Keratinocyte (primary cell): ENCODE measurements around the gene RABGEF1. TPM values are rescaled to one million over a fixed set of nuclear protein-coding genes. Genes with fewer than 3 reads are reported as not detected.
"Not testable (repeated sequence)": the region's sequence is repeated elsewhere in the genome, so short reads cannot be mapped to it uniquely, and the experiment has no call there.

Experiments
- DNase-seq: peaks from one replicate; pipeline ENCODE4 v3.0.0-alpha.2; 2011; ENCODE audit warnings: low read depth, missing footprints, low spot score
- FAIRE-seq: peaks from 2 replicates; lab custom pipeline; 2011; peaks lifted over from hg19 to GRCh38; lab: Jason Lieb, UNC
- H2AFZ ChIP-seq: 2 replicates; pipeline ENCODE4 v1.6.0; 2012; ENCODE audit warnings: low read length, control low read depth, inconsistent platforms; ENCODE audit not compliant: control insufficient read depth
- H3K27ac ChIP-seq: 2 replicates; pipeline ENCODE4 v1.5.1; 2011; ENCODE audit warnings: low read length; ENCODE audit not compliant: control insufficient read depth, insufficient read depth
- H3K27me3 ChIP-seq: 3 replicates; pipeline ENCODE4 v1.6.0; 2011; ENCODE audit warnings: low read length; ENCODE audit not compliant: control insufficient read depth, insufficient read depth; ENCODE audit errors: extremely low read depth
- H3K36me3 ChIP-seq, 2 experiments: 2 replicates in 1 of 2; 3 replicates in 1 of 2; pipeline ENCODE4 v1.5.1; 2011; ENCODE audit warnings: low read length in 2 of 2, mild to moderate bottlenecking in 1 of 2; ENCODE audit not compliant: control insufficient read depth in 2 of 2, insufficient read depth in 2 of 2; ENCODE audit errors: extremely low read depth in 1 of 2
- H3K4me1 ChIP-seq: 3 replicates; pipeline ENCODE4 v1.5.1; 2011; ENCODE audit warnings: low read length; ENCODE audit not compliant: control insufficient read depth, insufficient read depth; ENCODE audit errors: extremely low read depth
- H3K4me2 ChIP-seq: 3 replicates; pipeline ENCODE4 v1.6.0; 2011; ENCODE audit warnings: low read depth, low read length; ENCODE audit not compliant: control insufficient read depth, insufficient read depth; ENCODE audit errors: extremely low read depth
- H3K4me3 ChIP-seq, 3 experiments: fragments of 200-600 bp in 1 of 3; sonication (generic) in 1 of 3; 2 replicates in 2 of 3; 3 replicates in 1 of 3; pipeline ENCODE4 v1.5.1; 2011 to 2016; ENCODE audit warnings: low read length in 3 of 3, mild to moderate bottlenecking in 3 of 3, control low read depth in 2 of 3, inconsistent platforms in 1 of 3, low read depth in 1 of 3, mixed read lengths in 1 of 3, mixed run types in 1 of 3, moderate library complexity in 1 of 3; ENCODE audit not compliant: control insufficient read depth in 2 of 3, insufficient read depth in 2 of 3; ENCODE audit errors: extremely low read depth in 1 of 3
- H3K79me2 ChIP-seq: 2 replicates; pipeline ENCODE4 v1.6.0; 2012; ENCODE audit warnings: low read length; ENCODE audit not compliant: control insufficient read depth, insufficient read depth
- H3K9ac ChIP-seq: 3 replicates; pipeline ENCODE4 v1.6.0; 2011; ENCODE audit warnings: low read length; ENCODE audit not compliant: control insufficient read depth, insufficient read depth; ENCODE audit errors: extremely low read depth
- H3K9me1 ChIP-seq: 3 replicates; pipeline ENCODE4 v1.6.0; 2011; ENCODE audit warnings: low read length; ENCODE audit not compliant: control insufficient read depth, insufficient read depth; ENCODE audit errors: extremely low read depth
- H3K9me3 ChIP-seq: 2 replicates; pipeline ENCODE4 v1.5.1; 2012; ENCODE audit warnings: low read depth, low read length; ENCODE audit not compliant: control insufficient read depth
- H4K20me1 ChIP-seq: 3 replicates; pipeline ENCODE4 v1.6.0; 2011; ENCODE audit warnings: low read length; ENCODE audit not compliant: control insufficient read depth, insufficient read depth; ENCODE audit errors: extremely low read depth
- CTCF ChIP-seq, 3 experiments: IDR thresholded peaks in 1 of 3; conservative IDR thresholded peaks in 1 of 3; optimal IDR thresholded peaks in 1 of 3; 2 replicates in 2 of 3; 3 replicates in 1 of 3; pipeline versions ENCODE3 to v1.5.1; 2011; ENCODE audit warnings: low read length in 3 of 3, mild to moderate bottlenecking in 3 of 3, moderate library complexity in 2 of 3, control low read depth in 1 of 3, inconsistent platforms in 1 of 3; ENCODE audit not compliant: insufficient read depth in 2 of 3; ENCODE audit errors: extremely low read depth in 1 of 3
- EZH2 ChIP-seq: IDR thresholded peaks from one replicate; pipeline ENCODE4 v1.6.1; 2012; ENCODE audit warnings: inconsistent platforms, mild to moderate bottlenecking, low read length, moderate library complexity
- dilution Hi-C: fragments of 300-500 bp; cut with MboI; formaldehyde crosslinking; loops from one replicate; pipeline ENCODE4 v1.7.0; 2020; ENCODE audit warnings: low sequenced_read_pairs; ENCODE audit not compliant: extremely low pct_ligation_motif_present
- polyA plus RNA-seq, 5 experiments: library from polyadenylated mRNA; depleted of rRNA in 3 of 5; stranded (reverse) in 3 of 5; stranded (forward) in 1 of 5; unstranded in 1 of 5; fragments of >200 nt; gene quantifications; 1 replicate in 1 of 5; 2 replicates in 3 of 5; 3 replicates in 1 of 5; pipeline versions ENCODE4 v1.2.1 to v1.2.3, GENCODE V29; 2011 to 2012; ENCODE audit warnings: missing spikeins in 2 of 5, low read depth in 1 of 5, low replicate concordance in 1 of 5

Gene RABGEF1
- polyA plus RNA-seq, 1 donor (not counting 4 experiments of a cell fraction or from before 2014, with no cell fraction given) = 58.2 TPM

- H3K4me3 ChIP-seq, H3K4me2 ChIP-seq, H4K20me1 ChIP-seq, DNase-seq, H3K9me3 ChIP-seq, H3K9ac ChIP-seq, H3K27ac ChIP-seq, H2AFZ ChIP-seq, FAIRE-seq, H3K4me1 ChIP-seq, H3K9me1 ChIP-seq, H3K27me3 ChIP-seq, dilution Hi-C loops: not testable (repeated sequence)
- Histone ChIP-seq H3K36me3 (peaks cover 15% of the 10 kb centered on the region in 2 experiments), H3K79me2 (peaks cover 24% of the 10 kb centered on the region)
Measured at GRCh38 chr7:66783887-66784595, 43.5 kb downstream of the RABGEF1 start.

GRCh38 chr7:66790196-66790595 lies 49.7 kb downstream of the RABGEF1 start:
- no peak overlapping the region for H3K27ac ChIP-seq
- no peak overlapping the region for H3K4me3 ChIP-seq
- H3K79me2 ChIP-seq = no peaks in the 10 kb centered on the region

More at GRCh38 chr7:66790196-66790595, 49.7 kb downstream of the RABGEF1 start:
- no peaks in the 10 kb centered on the region for H3K4me1 ChIP-seq
- H3K9me3 ChIP-seq = no peaks in the 10 kb centered on the region
- no peak overlapping the region for H3K9ac ChIP-seq
- FAIRE-seq (no peak), DNase-seq (no peak)
- TF ChIP-seq CTCF (optimal IDR thresholded peaks at IDR 0.05 in 1 of 3, IDR thresholded peaks at IDR 0.05 in 1 of 3, conservative IDR thresholded peaks at IDR 0.05 in 1 of 3; ENCODE audit: extremely low read depth in 1 of 3, insufficient read depth in 2 of 3, low read length in 3 of 3) (no peak), EZH2 (no peak)
- peaks cover 19 to 22% of the 10 kb centered on the region in 2 experiments for H3K36me3 ChIP-seq
- H3K9me1 ChIP-seq = no peaks in the 10 kb centered on the region
- dilution Hi-C loops = no loop called here
- H3K4me2 ChIP-seq = no peak overlapping the region
- no peaks in the 10 kb centered on the region for H4K20me1 ChIP-seq
- H3K27me3 ChIP-seq = no peaks in the 10 kb centered on the region
- H2AFZ ChIP-seq = no peak overlapping the region
